ENCODE results near the gene TFAP2A.

TFAP2A gene

GRCh38 chr6:10425975-10426780, 11.3 kb upstream of the TFAP2A start:
- no peak for DNase-seq (ENCODE audit: low read depth)

GRCh38 chr6:10425176-10425974, 10.5 kb upstream of the TFAP2A start:
- DNase-seq (ENCODE audit: low read depth) = no peak

GRCh38 chr6:10424040-10424439, 9.2 kb upstream of the TFAP2A start:
- no peak for DNase-seq (ENCODE audit: low read depth)

- DNase-seq (ENCODE audit: low read depth) = no peak
Observed at GRCh38 chr6:10422737-10423034, 7.8 kb upstream of the TFAP2A start.

GRCh38 chr6:10421921-10422736, 7.3 kb upstream of the TFAP2A start:
- DNase-seq (ENCODE audit: low read depth) = no peak

- DNase-seq (ENCODE audit: low read depth) = no peak
Observed at GRCh38 chr6:10421158-10421920, 6.5 kb upstream of the TFAP2A start.

GRCh38 chr6:10420546-10421157, 5.8 kb upstream of the TFAP2A start:
- DNase-seq (ENCODE audit: low read depth) = no peak

GRCh38 chr6:10419749-10420545, 5.1 kb upstream of the TFAP2A start:
- no peak for DNase-seq (ENCODE audit: low read depth)

- no peak for DNase-seq (ENCODE audit: low read depth)
Observed at GRCh38 chr6:10418862-10419748, 4.2 kb upstream of the TFAP2A start.

GRCh38 chr6:10418361-10418861, 3.5 kb upstream of the TFAP2A start:
- DNase-seq (ENCODE audit: low read depth) = no peak

- no peak for DNase-seq (ENCODE audit: low read depth)
Observed at GRCh38 chr6:10417681-10418104, 2.8 kb upstream of the TFAP2A start.

- DNase-seq (ENCODE audit: low read depth) = no peak
Observed at GRCh38 chr6:10416863-10417641, 2.2 kb upstream of the TFAP2A start.

- DNase-seq (ENCODE audit: low read depth) = no peak
Observed at GRCh38 chr6:10416516-10416862, 1.6 kb upstream of the TFAP2A start.

GRCh38 chr6:10415617-10416480, 975 bp upstream of the TFAP2A start:
- no peak for DNase-seq (ENCODE audit: low read depth)

- DNase-seq (ENCODE audit: low read depth) = no peak
Observed at GRCh38 chr6:10413850-10414738, 780 bp downstream of the TFAP2A start.

GRCh38 chr6:10413262-10413849, 1.5 kb downstream of the TFAP2A start:
- no peak for DNase-seq (ENCODE audit: low read depth)
